ENCODE data around the gene GOLGA6L6.
"Not testable (repeated sequence)": the region's sequence is repeated elsewhere in the genome, so short reads cannot be mapped to it uniquely, and the experiment has no call there.

DNA sequence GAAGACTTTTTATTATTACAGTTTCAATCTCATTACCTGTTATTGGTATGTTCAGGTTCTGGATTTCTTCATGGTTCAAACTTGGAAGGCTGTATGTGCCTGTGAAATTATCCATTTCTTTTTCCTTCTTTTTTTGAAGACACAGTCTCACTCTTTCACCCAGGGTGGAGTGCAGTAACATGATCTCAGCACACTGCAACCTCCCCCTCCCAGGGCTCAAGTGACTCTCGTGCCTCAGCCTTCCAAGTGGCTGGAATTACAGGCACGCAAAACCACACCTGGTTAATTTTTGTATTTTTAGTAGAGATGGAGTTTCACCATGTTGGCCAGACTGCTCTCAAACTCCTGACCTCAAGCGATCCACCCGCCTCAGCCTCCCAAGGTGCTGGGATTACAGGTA lies 52.3 kb downstream of the GOLGA6L6 start:
- not testable (repeated sequence) for TF ChIP-seq ZNF830 (tag by site-specific recombination; IDR thresholded peaks at IDR 0.05; ENCODE audit: low read depth); ZNF488 (tag by site-specific recombination; IDR thresholded peaks at IDR 0.05); CTCF (tag by site-specific recombination; IDR thresholded peaks at IDR 0.05)
- TF ChIP-seq, protein P1, sequence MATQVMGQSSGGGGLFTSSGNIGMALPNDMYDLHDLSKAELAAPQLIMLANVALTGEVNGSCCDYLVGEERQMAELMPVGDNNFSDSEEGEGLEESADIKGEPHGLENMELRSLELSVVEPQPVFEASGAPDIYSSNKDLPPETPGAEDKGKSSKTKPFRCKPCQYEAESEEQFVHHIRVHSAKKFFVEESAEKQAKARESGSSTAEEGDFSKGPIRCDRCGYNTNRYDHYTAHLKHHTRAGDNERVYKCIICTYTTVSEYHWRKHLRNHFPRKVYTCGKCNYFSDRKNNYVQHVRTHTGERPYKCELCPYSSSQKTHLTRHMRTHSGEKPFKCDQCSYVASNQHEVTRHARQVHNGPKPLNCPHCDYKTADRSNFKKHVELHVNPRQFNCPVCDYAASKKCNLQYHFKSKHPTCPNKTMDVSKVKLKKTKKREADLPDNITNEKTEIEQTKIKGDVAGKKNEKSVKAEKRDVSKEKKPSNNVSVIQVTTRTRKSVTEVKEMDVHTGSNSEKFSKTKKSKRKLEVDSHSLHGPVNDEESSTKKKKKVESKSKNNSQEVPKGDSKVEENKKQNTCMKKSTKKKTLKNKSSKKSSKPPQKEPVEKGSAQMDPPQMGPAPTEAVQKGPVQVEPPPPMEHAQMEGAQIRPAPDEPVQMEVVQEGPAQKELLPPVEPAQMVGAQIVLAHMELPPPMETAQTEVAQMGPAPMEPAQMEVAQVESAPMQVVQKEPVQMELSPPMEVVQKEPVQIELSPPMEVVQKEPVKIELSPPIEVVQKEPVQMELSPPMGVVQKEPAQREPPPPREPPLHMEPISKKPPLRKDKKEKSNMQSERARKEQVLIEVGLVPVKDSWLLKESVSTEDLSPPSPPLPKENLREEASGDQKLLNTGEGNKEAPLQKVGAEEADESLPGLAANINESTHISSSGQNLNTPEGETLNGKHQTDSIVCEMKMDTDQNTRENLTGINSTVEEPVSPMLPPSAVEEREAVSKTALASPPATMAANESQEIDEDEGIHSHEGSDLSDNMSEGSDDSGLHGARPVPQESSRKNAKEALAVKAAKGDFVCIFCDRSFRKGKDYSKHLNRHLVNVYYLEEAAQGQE (tag by site-specific recombination; IDR thresholded peaks at IDR 0.05) = not testable (repeated sequence)
